Frontal cortex (tissue), 4 donors: ENCODE measurements around the gene PKN1. TPM values are rescaled to one million over a fixed set of nuclear protein-coding genes. Genes with fewer than 3 reads are reported as not detected.
"Not testable (repeated sequence)": the region's sequence is repeated elsewhere in the genome, so short reads cannot be mapped to it uniquely, and the experiment has no call there.

Source experiments
- DNase-seq, 2 donors: peaks; one replicate each; pipeline ENCODE4 v3.0.0; 2012; ENCODE audit warnings: low spot score in 2 of 2
- FAIRE-seq: peaks from 2 replicates; lab custom pipeline; 2012; peaks lifted over from hg19 to GRCh38; lab: Jason Lieb, UNC
- total RNA-seq: library from RNA; depleted of rRNA; stranded (reverse); fragments of >200 nt; gene quantifications from one replicate; pipeline ENCODE4 v1.2.3, GENCODE V29; 2014
- donor health status: control.
- donor health status: control.
- donor health status: control.

Gene PKN1
- total RNA-seq, 1 donor from 2014 or later = 99.5 TPM

DNA sequence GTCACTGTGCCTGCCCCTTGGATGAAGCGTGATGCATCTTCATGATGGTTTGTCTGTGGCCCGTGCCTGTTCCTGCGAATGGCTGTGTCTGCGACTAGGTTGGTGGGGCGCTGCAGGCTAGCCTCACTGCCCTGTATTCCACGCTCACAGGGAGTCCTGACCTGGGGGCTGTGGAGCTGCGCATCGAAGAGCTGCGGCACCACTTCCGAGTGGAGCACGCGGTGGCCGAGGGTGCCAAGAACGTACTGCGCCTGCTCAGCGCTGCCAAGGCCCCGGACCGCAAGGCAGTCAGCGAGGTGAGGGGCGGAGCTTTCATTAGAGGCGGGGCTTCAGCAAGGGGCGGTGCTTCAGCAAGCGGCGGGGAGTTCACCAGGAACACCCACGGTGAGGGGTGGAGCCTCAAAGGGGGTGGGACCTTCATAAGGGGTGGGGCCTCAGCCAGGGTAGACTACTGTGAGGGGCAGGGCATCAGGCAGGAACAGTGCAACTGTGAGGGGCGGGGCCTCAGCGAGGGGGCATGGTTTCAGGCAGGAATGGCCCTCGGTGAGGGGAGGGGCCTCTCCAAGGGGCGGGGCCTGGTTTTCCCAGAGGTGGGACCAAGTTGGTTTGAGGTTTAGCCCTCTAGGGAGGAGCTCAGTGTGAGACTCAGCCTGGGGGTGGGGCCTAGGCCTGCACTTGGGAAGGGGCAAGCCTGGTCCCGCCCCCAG lies 17.2 kb downstream of the PKN1 start:
- FAIRE-seq = no peak

DNA sequence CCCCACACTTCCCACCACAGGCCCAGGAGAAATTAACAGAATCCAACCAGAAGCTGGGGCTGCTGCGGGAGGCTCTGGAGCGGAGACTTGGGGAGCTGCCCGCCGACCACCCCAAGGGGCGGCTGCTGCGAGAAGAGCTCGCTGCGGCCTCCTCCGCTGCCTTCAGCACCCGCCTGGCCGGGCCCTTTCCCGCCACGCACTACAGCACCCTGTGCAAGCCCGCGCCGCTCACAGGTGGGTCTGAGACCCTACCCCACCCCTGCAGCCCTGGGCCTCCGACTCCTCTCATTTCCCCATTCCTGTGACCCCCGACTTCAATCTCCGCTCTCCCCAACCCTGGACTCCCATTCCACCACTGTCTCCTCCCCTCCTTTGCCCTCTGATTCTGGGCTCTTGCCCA lies 17.8 kb downstream of the PKN1 start:
- FAIRE-seq (no peak), DNase-seq (no peak)

More for the DNA sequence above, 17.2 kb downstream of the PKN1 start:
- DNase-seq = no peak

DNA sequence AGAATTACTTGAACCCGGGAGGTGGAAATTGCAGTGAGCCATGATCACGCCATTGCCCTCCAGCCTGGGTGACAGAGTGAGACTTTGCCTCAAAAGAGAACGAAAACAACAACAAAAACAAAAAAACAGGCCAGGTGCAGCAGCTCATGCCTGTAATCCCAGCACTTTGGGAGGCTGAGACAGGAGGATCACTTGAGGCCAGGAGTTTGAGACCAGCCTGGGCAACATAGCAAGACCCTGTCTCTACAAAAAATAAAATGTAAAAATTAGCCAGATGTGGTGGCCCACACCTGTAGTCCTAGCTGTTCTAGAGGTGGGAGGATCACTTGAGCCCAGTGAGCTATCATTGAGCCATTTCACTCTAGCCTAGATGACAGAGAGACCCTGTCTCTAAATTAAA lies 19.2 kb downstream of the PKN1 start:
- not testable (repeated sequence) for FAIRE-seq, DNase-seq

GRCh38 chr19:14459703-14460102 lies 26.6 kb downstream of the PKN1 start:
- FAIRE-seq (no peak), DNase-seq (no peak)

DNA sequence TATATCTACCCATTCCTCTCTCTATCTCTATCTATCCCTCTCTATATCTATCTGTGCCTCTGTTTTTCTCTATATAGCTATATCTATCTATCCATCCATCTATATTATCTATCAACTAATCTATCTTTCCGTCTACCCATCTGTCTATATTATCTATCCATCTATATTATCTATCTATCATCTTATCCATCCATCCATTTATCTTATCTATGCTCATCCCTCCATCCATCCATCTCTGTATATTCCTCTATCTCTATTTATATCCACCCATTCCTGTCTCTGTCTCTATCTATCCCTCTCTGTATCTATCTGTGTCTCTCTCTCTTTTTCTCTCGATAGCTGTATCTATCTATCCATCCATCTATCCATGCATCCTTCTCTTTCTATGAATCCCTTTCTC lies 27.8 kb downstream of the PKN1 start:
- FAIRE-seq = no peak
- DNase-seq = no peak

DNA sequence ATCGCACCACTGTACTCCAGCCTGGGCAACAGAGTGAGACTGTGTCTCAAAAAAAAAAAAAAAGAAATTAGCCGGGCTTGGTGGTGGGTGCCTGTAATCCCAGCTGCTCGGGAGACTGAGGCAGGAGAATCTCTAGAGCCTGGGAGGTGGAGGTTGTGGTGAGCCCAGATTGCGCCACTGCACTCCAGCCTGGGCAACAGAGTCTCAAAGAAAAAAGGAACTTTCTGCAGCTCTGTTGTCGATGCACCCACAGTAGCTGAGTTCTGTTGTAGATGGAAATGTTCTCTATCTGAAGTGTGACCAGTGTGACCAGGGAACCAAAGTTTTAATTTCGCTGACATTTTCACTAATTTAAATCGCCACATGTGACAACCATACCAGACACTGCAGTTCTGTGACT lies 29.3 kb downstream of the PKN1 start:
- not testable (repeated sequence) for DNase-seq, FAIRE-seq

DNA sequence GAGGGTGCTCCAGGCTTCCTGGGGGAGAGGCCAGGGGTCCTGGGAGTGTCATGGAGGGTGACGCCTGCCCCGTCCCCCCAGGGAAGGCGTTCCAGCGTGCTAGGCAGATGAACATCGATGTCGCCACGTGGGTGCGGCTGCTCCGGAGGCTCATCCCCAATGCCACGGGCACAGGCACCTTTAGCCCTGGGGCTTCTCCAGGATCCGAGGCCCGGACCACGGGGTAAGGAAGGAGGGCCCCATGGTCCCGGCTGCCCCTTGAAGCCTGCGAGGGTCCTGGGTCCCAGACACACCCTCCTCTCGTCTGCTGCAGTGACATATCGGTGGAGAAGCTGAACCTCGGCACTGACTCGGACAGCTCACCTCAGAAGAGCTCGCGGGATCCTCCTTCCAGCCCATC lies 30.6 kb downstream of the PKN1 start:
- FAIRE-seq = no peak
- no peak for DNase-seq

GRCh38 chr19:14467391-14467790 lies 34.3 kb downstream of the PKN1 start:
- FAIRE-seq (no peak), DNase-seq (no peak)

DNA sequence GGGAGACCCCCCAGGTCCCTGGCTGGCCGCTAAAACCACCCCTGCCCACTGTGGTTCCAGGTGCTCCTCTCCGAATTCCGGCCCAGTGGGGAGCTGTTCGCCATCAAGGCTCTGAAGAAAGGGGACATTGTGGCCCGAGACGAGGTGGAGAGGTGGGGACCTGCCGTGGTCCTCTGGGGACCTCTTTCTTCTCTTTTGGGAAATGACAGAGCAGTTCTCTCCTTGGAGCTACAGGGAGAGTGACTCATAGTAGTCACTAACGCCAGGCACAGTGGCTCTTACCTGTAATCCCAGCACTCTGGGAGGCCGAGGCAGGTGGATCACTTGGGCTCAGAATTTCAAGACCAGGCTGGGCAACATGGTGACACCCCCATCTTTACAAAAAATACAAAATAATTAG lies 34.7 kb downstream of the PKN1 start:
- DNase-seq (no peak), FAIRE-seq (no peak)

GRCh38 chr19:14470031-14470876 lies 37.1 kb downstream of the PKN1 start:
- FAIRE-seq (no peak), DNase-seq (no peak)

GRCh38 chr19:14471436-14472187 lies 38.5 kb downstream of the PKN1 start:
- DNase-seq = no peak
- no peak for FAIRE-seq

DNA sequence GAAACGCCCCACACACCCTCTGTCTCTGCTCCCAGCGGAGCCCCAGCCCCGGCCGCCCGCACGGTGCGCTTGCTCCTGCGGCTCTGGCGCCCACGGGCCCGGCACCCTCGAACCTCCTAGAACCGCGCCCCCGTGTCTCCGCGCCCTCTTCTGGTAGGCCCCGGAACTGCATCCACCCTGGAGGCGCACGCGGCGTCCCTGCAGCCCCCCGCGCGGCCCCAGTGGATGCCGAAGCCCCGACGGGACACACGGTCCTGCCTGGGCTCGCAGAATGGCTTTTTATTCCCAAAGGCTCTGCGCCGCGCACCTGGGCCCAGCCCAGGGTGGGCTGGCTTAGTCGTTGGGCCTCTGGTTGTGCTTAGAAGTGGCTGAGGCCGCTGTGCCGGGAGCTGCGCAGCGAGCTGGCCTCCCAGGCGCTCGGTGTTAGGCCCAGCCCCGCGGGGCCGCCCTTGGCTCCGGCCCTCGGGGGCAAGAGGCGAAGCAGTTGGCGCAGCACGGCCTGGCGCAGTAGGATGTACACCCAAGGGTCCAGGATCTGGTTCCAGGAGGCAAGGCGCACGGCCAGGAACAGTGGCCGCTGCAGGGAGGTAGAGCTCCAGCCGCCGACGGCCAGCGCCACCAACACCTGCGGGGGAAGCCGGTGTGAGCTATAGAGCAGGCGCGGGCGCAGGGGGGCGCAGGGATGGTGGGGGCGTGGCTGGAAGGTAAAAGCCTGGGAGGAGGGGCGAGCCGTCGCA lies 39.3 kb downstream of the PKN1 start:
- peak; percentile 84 to 92 for DNase-seq
- FAIRE-seq = no peak

GRCh38 chr19:14473073-14473977 lies 40.2 kb downstream of the PKN1 start:
- no peak for FAIRE-seq
- DNase-seq = peak in 1 of 2 donors; percentile 69

DNA sequence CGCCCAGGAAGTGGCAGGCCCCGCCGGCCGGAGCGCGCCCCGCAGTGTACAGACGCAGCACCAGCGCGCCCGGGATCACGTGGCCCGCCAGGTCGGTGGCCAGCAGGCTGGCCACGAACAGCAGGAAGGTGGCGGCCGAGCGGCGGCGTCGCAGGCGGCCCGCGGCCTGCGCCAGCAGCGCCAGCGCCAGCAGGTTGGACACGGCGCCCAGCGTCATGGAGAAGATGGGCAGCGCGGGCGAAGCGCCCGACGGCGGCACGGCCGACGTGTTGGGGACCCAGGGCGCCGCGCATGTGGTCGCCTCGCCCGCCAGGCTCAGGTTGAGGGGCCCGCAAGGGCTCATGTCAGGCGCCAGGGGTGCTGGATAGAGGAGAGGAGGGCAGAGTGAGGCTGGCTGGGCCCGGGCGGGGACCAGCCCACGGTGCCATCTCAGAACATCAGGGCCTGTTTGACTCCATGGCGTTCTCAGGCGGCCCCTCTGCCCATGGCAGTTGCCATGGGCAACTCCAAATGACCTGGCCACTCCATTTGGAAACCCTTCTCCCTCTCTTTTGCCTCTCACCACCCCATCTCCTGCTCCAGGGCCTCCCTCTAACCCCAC lies 41.0 kb downstream of the PKN1 start:
- peak; percentile 61 to 72 for DNase-seq
- no peak for FAIRE-seq

DNA sequence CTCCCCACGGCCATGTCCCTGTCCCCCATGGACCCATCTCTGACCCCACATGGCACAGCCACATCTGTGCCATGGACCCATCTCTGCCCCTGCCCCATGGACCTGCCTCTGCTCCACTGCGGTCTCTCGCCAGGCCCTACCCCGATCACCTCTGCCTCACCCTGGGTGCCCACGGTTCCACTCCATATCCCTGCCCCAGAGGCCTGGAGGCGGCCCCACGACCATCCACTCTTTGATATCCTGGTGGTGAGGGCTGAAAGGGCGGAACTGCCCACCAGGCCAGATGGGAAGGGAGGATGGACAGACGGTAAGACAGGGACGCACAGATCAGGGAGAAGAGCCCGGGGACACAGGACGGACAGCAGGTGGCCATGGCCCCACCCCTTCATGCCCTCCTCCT lies 41.7 kb downstream of the PKN1 start:
- FAIRE-seq (no peak), DNase-seq (no peak)

DNA sequence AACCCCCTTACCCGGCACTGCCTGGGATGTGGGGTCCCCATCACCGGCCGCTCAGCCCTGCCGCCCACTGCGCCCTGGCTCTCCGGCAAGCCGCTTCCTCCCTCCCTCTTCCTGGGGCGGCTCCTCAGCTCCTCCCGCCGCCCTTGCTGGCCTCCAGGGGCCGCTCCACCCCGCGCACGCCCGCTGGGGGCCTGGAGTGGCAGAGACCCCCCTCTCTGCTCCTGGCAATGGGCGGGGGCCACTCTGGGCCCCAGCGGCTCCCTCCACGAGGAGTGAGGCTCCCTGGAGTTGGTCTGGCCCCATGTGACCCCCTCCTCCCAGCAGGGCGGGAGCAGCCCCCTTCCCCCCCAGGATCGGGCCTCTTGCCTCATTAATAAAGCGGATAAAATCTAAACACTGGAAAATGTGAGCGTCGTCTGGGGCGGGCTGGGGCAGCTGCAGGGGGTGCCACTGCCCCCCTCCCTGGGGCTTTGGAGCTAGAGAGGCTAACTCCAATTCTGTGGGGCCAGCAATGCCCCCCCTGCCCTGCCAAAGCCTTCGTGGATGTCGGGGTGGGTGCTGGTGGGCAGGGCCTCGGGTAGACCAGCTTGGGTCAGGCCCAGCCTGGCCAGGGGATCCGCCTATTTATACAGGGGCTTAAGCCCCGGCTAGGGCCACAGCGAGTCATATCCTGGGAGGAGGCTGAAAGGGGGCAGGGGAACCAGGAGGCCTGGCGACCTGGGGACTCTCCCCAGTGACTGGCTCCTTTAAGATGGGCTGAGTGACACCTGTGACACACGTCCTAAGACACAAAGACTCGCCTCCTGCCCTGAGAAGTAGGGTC lies 42.4 kb downstream of the PKN1 start, which contains the start of gene PTGER1:
TSS of gene PTGER1 (minus strand) at position 104 of the 823 bp plus-strand sequence. CDS start 1,034 bp downstream, outside the sequence.
- FAIRE-seq (no peak), DNase-seq (no peak)

DNA sequence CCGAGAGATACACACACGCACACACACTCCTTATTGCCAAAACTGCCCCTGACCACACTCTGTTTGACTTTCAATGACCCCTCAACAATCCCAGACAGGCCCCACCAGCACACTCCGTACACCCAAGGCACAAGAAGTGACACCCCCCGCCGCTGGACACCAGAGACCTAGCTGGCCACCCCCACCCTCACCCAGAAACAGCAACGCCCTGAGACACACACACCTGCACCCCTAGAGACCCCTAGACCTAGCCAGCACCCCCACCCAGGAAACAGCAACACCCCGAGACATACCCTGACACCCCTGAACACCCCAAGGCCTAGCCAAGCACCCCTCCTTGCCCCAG lies 43.2 kb downstream of the PKN1 start:
- DNase-seq = no peak
- FAIRE-seq = no peak
